ENCODE measurements around the gene TTC28.

The TTC28 gene

DNA sequence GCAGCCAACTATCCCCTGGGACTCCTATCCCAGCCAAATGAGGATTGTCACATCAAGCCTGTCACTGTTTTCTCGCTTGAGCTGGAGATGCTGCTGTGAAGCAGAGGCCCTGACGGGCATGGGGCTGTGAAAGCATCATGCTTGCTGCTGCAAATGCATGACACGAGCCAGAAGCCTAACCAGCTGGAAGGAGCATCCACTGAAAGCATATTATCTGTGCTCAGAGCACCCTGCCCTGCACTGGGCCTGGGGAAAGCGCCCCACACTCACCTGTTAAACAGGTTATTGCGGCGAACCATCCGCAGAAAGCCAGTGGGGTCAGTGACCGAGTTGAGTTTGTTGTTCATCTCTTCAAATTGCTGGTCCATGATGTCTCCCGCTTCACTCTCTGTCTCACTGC is 649.7 kb downstream of the TTC28 start:
- no peak overlapping the region for H3K4me3 ChIP-seq (ENCODE audit: low read depth, low read length)

DNA sequence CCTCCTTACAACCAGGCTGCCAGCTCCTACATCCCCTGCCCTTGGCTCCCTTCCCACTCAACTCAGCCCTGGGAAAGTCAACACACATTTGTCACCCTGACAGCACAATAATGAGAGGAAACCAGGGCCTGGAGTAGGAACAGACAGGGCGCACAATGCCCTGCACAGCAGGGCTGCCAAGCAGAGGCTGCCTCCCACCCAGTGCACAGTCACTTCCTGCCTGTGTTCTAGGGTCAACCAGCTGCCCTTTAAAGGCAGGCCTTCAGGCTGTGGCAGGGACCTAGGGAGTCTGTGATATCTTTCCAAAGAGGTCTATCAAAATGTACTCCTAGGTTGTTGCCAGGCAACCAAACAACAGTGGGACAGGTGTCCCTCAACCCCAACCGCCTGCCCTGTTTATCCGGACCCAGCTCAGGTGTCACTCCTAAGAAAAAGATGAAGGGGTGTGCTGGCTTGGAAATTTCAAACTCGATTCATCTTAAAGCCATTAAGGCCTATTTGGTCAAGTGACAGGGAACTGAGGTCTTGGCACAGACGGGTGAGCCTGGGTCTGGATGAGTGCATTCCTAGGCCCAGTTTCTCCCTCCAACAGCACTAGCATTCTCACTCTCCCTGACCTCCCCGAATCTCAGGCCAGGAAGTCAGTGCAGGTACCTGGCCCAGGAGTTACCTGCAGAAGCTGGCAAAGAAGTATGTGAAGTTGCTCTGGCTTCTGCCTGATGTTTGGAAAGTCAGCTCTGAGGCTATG is 650.3 kb downstream of the TTC28 start:
- no peak overlapping the region for H3K4me3 ChIP-seq (ENCODE audit: low read depth, low read length)

DNA sequence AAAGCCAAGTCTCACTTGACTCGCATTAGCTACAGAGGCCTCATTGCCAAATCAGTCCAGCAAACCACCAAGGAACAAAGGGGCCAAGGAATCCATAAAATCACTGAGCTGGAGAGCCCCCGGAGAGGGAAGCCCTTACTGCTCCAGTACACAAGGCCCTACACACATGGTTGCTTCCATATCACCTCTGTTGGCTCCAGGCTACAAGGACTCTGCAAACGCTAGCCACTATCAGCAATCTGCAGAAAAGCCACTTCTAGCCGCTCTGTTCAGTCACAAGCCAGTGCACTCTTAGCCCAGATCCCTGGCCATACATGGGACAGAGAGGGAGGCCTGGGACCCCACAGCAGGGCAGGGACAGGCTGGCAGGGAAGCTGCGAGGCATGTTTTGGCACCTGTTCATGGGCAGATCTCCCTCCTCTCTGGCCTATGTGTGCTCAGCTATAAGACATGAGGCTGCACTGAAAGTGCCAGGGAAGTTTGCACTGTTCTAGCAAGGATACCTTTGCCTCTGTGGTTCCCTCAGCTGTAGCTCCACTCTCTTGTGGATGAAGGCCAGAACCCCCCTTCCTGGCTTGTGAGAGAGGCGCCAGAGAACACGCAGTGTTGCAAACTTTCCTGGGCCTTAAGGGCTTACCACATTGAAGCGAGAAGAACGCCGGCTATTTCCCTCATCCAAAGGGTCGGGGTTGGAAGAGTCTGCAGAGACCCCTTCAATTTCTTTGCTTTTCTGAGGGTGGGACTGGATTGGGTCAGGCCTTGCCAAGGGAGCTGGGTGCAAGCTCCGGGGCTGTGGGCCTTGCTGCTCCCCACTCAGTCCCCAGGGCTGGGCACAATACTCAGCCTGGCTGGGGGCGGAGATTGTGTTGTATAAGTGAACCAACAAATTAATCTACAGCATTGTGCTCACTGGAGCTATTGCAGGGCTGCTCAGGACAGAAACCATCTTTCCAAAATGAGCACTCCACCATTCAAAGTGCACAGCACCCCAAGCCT is 651.9 kb downstream of the TTC28 start:
- H3K4me3 ChIP-seq (ENCODE audit: low read depth, low read length) = no peak overlapping the region

- H3K4me3 ChIP-seq (ENCODE audit: low read depth, low read length) = no peak overlapping the region
Observed at GRCh38 chr22:28025866-28026575, 653.6 kb downstream of the TTC28 start.

GRCh38 chr22:28025333-28025732 is 654.3 kb downstream of the TTC28 start:
- no peak overlapping the region for H3K4me3 ChIP-seq (ENCODE audit: low read depth, low read length)

DNA sequence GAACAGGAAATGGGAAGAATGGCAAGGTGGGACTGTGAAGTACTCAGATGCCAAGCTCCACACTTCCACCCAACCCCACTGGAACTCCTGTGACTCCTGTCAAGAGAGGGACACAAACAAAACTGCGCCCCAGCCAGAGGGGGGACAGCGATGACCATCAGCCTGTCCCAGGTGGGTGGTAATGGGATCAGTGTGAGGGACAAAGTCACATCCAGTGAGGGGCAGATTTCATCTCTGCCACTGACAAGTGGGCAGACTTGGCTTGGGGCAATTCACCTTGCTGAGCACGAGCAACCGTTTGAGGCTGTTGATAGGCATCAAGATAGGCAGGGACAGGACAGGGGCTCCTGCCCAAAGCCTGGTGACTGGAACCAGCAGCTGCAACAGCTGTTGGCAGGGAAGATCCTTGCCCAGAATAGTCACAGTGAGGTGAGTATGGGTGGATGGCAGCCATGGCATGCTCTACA is 655.2 kb downstream of the TTC28 start:
- no peak overlapping the region for H3K4me3 ChIP-seq (ENCODE audit: low read depth, low read length)

- H3K4me3 ChIP-seq (ENCODE audit: low read depth, low read length) = no peak overlapping the region
Observed at GRCh38 chr22:28023774-28024173, 655.9 kb downstream of the TTC28 start.

- H3K4me3 ChIP-seq (ENCODE audit: low read depth, low read length) = no peak overlapping the region
Observed at GRCh38 chr22:28023036-28023435, 656.6 kb downstream of the TTC28 start.

- H3K4me3 ChIP-seq (ENCODE audit: low read depth, low read length) = no peak overlapping the region
Observed at GRCh38 chr22:28021998-28022660, 657.5 kb downstream of the TTC28 start.

DNA sequence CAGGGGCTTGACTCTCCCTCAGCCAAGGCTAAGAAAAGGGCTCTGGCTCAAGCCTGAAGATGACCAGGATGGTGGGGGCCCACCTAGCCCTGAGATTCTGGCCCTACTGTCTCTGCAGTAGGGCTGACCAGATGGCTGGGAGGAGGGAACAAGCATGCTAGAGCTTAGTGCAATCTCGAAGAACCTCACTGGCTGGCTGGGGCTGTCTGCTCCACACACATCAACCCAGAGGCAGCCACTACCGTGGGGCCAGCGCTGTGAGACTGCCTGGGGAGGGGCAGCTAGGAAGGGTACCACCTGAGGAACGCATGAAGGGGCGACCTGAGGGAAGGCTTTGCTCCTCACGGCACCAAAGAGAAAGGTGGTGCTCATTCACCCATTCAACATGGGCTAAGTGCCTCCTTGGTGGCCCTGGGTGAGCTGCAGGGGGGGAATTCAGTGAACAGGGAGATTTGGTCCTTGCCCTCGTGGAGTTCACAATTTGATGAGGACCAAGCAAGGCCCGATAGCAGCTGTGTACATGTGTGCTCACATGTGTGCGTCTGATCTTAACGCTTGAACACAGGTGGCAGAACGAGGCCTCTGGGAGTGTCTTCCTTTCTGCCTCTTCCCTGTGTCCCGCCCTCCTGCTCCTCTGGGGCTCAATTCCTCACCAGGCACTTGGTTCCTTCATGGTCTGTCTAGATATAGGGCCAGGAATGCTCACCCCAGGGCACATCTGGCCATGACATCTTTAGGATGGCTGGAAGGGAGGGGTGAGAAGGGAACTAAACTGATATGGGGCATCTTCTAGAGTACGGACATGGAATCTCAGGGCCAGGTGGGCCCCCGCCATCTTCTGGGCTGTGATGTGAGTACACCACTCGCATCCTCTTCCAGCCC is 658.3 kb downstream of the TTC28 start:
- no peak overlapping the region for H3K4me3 ChIP-seq (ENCODE audit: low read depth, low read length)

GRCh38 chr22:28019881-28020861 is 659.5 kb downstream of the TTC28 start:
- no peak overlapping the region for H3K4me3 ChIP-seq (ENCODE audit: low read depth, low read length)

- no peak overlapping the region for H3K4me3 ChIP-seq (ENCODE audit: low read depth, low read length)
Observed at GRCh38 chr22:28019360-28019759, 660.3 kb downstream of the TTC28 start.

DNA sequence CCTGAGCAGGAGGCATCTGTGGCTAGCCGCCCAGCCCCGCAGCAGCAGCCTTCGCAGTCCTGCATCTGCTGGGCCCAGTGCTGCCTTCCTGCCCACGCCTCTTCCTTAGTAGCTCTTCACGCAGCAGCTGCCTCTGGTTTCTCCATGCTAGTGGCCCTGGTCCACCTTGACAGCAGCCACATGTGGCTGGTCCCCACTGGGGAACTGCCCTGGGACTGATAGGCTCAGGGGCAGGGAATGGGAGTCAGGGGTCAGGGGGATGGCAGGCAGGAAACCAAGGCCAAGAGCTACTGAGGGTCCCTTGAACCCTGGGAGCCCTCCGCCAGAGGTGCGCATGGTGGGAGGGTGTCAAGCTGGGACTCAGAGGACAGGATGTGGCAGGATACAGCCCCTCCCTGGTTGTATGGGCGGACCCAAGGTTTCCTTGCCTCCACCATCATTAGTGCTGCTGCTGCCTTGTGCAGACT is 661.1 kb downstream of the TTC28 start:
- no peak overlapping the region for H3K4me3 ChIP-seq (ENCODE audit: low read depth, low read length)

GRCh38 chr22:28017859-28018258 is 661.8 kb downstream of the TTC28 start:
- H3K4me3 ChIP-seq (ENCODE audit: low read depth, low read length) = no peak overlapping the region

DNA sequence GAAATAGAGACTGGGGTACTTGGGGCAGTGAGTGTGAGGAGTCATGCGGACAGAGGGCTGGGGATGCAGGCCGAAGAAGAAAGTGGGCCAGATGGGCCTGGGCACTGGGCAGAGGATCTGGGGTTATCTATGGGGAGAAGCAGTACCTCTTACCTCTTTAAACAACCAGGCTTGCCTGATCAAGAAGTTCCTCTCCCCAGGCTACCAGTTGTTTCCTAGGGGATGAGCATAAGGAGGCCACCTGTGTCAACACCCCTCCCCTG is 662.2 kb downstream of the TTC28 start:
- no peak overlapping the region for H3K4me3 ChIP-seq (ENCODE audit: low read depth, low read length)

DNA sequence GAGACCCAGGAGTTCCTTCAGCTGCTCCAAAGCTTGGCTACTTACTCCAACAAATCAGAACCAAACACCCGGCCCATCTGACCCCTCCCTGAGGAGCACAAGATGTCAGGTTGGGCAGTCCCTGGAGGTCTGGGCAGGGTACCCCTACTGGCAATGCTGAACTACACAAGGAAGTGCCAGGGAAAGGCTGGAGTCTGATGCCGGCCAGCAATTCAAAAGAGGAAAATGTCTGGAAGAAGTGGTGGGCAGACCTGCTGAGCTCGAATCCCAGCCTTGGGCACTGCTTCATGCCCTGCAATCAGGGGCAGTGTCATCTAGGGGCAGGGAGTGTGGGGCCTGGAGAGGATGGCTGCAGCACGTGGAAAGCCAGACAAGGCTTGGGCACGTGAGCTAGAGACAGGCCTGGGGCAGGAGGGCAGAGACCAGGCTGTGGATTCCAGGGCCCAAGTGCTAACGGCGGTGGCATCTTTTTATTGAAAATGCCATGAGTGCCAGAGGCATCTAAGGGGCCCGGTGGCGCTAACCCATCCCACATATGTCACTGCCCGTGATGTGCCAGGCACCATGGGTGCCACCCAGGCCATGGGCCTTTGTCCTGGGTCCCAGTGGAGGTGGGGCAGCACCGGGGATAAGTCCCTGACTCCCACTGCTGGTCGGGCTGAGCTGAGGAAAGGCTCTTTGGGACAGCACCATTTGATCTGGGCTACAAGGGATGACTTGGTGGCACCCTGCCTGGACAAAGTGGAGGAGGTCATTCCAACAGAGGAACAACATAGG is 662.7 kb downstream of the TTC28 start:
- no peak overlapping the region for H3K4me3 ChIP-seq (ENCODE audit: low read depth, low read length)

DNA sequence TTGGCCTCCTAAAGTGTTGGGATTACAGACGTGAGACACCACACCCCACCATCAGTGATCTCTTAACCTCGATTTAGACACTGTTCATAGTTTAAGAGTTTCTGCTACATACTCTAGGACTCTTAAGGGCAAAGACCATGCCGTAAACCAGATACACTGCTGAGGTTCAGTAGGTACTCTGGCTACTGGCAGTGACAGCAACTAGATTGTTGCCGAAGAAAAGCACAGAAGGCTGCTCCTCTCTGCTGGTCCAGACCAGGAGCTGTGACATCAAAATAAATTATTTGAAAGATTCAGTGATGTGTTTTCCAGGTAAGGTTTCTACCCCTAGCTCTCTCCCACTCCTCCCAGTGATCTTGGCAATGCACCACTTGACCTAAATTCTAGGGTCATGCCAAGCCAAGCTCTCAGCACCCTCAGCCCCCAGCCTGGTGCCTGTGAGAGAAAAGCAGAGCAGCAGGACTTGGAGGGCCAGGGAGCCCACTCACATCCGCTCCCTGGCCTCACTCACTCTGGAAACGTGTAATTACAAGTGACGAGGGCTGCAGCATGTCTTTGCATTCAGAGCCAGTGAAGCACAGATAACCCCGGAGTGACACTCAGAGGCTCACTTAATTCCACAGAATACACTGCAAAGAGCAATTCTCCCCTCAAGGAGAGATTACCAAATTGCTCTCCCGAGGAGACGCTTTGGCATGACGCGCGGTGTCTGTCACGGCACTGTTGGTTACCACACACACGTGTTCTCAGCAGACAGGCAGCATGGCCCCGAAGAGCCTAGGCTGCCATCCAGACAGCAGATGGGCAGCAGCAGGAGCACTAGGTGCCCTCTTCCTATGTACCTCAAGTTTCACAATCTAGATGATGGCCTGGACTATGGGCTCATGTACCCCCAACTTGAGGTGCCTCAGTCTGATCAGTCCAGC is 663.7 kb downstream of the TTC28 start:
- H3K4me3 ChIP-seq (ENCODE audit: low read depth, low read length) = no peak overlapping the region

Measured in iPS-11a (cell line).